Keratinocyte (primary cell): ENCODE data around the gene ADIPOR2. TPM values are rescaled to one million over a fixed set of nuclear protein-coding genes. Genes with fewer than 3 reads are reported as not detected.

Source experiments
- DNase-seq: peaks from one replicate; pipeline ENCODE4 v3.0.0-alpha.2; 2011; ENCODE audit warnings: low read depth, missing footprints, low spot score
- FAIRE-seq: peaks from 2 replicates; lab custom pipeline; 2011; peaks lifted over from hg19 to GRCh38; lab: Jason Lieb, UNC
- H2AFZ ChIP-seq: 2 replicates; pipeline ENCODE4 v1.6.0; 2012; ENCODE audit warnings: low read length, control low read depth, inconsistent platforms; ENCODE audit not compliant: control insufficient read depth
- H3K27ac ChIP-seq: 2 replicates; pipeline ENCODE4 v1.5.1; 2011; ENCODE audit warnings: low read length; ENCODE audit not compliant: control insufficient read depth, insufficient read depth
- H3K27me3 ChIP-seq: 3 replicates; pipeline ENCODE4 v1.6.0; 2011; ENCODE audit warnings: low read length; ENCODE audit not compliant: control insufficient read depth, insufficient read depth; ENCODE audit errors: extremely low read depth
- H3K36me3 ChIP-seq, 2 experiments: 2 replicates in 1 of 2; 3 replicates in 1 of 2; pipeline ENCODE4 v1.5.1; 2011; ENCODE audit warnings: low read length in 2 of 2, mild to moderate bottlenecking in 1 of 2; ENCODE audit not compliant: control insufficient read depth in 2 of 2, insufficient read depth in 2 of 2; ENCODE audit errors: extremely low read depth in 1 of 2
- H3K4me1 ChIP-seq: 3 replicates; pipeline ENCODE4 v1.5.1; 2011; ENCODE audit warnings: low read length; ENCODE audit not compliant: control insufficient read depth, insufficient read depth; ENCODE audit errors: extremely low read depth
- H3K4me2 ChIP-seq: 3 replicates; pipeline ENCODE4 v1.6.0; 2011; ENCODE audit warnings: low read depth, low read length; ENCODE audit not compliant: control insufficient read depth, insufficient read depth; ENCODE audit errors: extremely low read depth
- H3K4me3 ChIP-seq, 3 experiments: fragments of 200-600 bp in 1 of 3; sonication (generic) in 1 of 3; 2 replicates in 2 of 3; 3 replicates in 1 of 3; pipeline ENCODE4 v1.5.1; 2011 to 2016; ENCODE audit warnings: low read length in 3 of 3, mild to moderate bottlenecking in 3 of 3, control low read depth in 2 of 3, inconsistent platforms in 1 of 3, low read depth in 1 of 3, mixed read lengths in 1 of 3, mixed run types in 1 of 3, moderate library complexity in 1 of 3; ENCODE audit not compliant: control insufficient read depth in 2 of 3, insufficient read depth in 2 of 3; ENCODE audit errors: extremely low read depth in 1 of 3
- H3K79me2 ChIP-seq: 2 replicates; pipeline ENCODE4 v1.6.0; 2012; ENCODE audit warnings: low read length; ENCODE audit not compliant: control insufficient read depth, insufficient read depth
- H3K9ac ChIP-seq: 3 replicates; pipeline ENCODE4 v1.6.0; 2011; ENCODE audit warnings: low read length; ENCODE audit not compliant: control insufficient read depth, insufficient read depth; ENCODE audit errors: extremely low read depth
- H3K9me1 ChIP-seq: 3 replicates; pipeline ENCODE4 v1.6.0; 2011; ENCODE audit warnings: low read length; ENCODE audit not compliant: control insufficient read depth, insufficient read depth; ENCODE audit errors: extremely low read depth
- H3K9me3 ChIP-seq: 2 replicates; pipeline ENCODE4 v1.5.1; 2012; ENCODE audit warnings: low read depth, low read length; ENCODE audit not compliant: control insufficient read depth
- H4K20me1 ChIP-seq: 3 replicates; pipeline ENCODE4 v1.6.0; 2011; ENCODE audit warnings: low read length; ENCODE audit not compliant: control insufficient read depth, insufficient read depth; ENCODE audit errors: extremely low read depth
- CTCF ChIP-seq, 3 experiments: IDR thresholded peaks in 1 of 3; conservative IDR thresholded peaks in 1 of 3; optimal IDR thresholded peaks in 1 of 3; 2 replicates in 2 of 3; 3 replicates in 1 of 3; pipeline versions ENCODE3 to v1.5.1; 2011; ENCODE audit warnings: low read length in 3 of 3, mild to moderate bottlenecking in 3 of 3, moderate library complexity in 2 of 3, control low read depth in 1 of 3, inconsistent platforms in 1 of 3; ENCODE audit not compliant: insufficient read depth in 2 of 3; ENCODE audit errors: extremely low read depth in 1 of 3
- EZH2 ChIP-seq: IDR thresholded peaks from one replicate; pipeline ENCODE4 v1.6.1; 2012; ENCODE audit warnings: inconsistent platforms, mild to moderate bottlenecking, low read length, moderate library complexity
- dilution Hi-C: fragments of 300-500 bp; cut with MboI; formaldehyde crosslinking; loops from one replicate; pipeline ENCODE4 v1.7.0; 2020; ENCODE audit warnings: low sequenced_read_pairs; ENCODE audit not compliant: extremely low pct_ligation_motif_present
- polyA plus RNA-seq, 5 experiments: library from polyadenylated mRNA; depleted of rRNA in 3 of 5; stranded (reverse) in 3 of 5; stranded (forward) in 1 of 5; unstranded in 1 of 5; fragments of >200 nt; gene quantifications; 1 replicate in 1 of 5; 2 replicates in 3 of 5; 3 replicates in 1 of 5; pipeline versions ENCODE4 v1.2.1 to v1.2.3, GENCODE V29; 2011 to 2012; ENCODE audit warnings: missing spikeins in 2 of 5, low read depth in 1 of 5, low replicate concordance in 1 of 5

Gene ADIPOR2
- polyA plus RNA-seq, 1 donor (not counting 4 experiments of a cell fraction or from before 2014, with no cell fraction given) = 59.4 TPM

GRCh38 chr12:1726753-1727152 lies 35.9 kb downstream of the ADIPOR2 start:
- Histone ChIP-seq H4K20me1 (no peaks in the 10 kb centered on the region), H3K27me3 (no peaks in the 10 kb centered on the region), H3K9ac (no peak overlapping the region), H3K36me3 (peaks cover 0 to 2% of the 10 kb centered on the region in 2 experiments), H3K4me3 (no peak overlapping the region), H3K27ac (no peak overlapping the region), H3K4me2 (no peak overlapping the region), H3K79me2 (peaks cover 59% of the 10 kb centered on the region), H3K4me1 (no peaks in the 10 kb centered on the region), H2AFZ (no peak overlapping the region), H3K9me3 (no peaks in the 10 kb centered on the region), H3K9me1 (no peaks in the 10 kb centered on the region)
- FAIRE-seq (no peak), DNase-seq (no peak)
- dilution Hi-C loops = no loop called here
- TF ChIP-seq EZH2 (no peak), CTCF (optimal IDR thresholded peaks at IDR 0.05 in 1 of 3, IDR thresholded peaks at IDR 0.05 in 1 of 3, conservative IDR thresholded peaks at IDR 0.05 in 1 of 3; ENCODE audit: extremely low read depth in 1 of 3, insufficient read depth in 2 of 3, low read length in 3 of 3) (no peak)

- Histone ChIP-seq H3K4me2 (no peak overlapping the region), H2AFZ (no peak overlapping the region), H4K20me1 (no peaks in the 10 kb centered on the region), H3K4me1 (no peaks in the 10 kb centered on the region), H3K36me3 (peaks cover 0 to 2% of the 10 kb centered on the region in 2 experiments), H3K9ac (no peak overlapping the region), H3K9me3 (no peaks in the 10 kb centered on the region), H3K27me3 (no peaks in the 10 kb centered on the region), H3K9me1 (no peaks in the 10 kb centered on the region), H3K4me3 (no peak overlapping the region), H3K27ac (no peak overlapping the region), H3K79me2 (peaks cover 53% of the 10 kb centered on the region)
- TF ChIP-seq EZH2 (no peak), CTCF (optimal IDR thresholded peaks at IDR 0.05 in 1 of 3, IDR thresholded peaks at IDR 0.05 in 1 of 3, conservative IDR thresholded peaks at IDR 0.05 in 1 of 3; ENCODE audit: extremely low read depth in 1 of 3, insufficient read depth in 2 of 3, low read length in 3 of 3) (no peak)
- FAIRE-seq (no peak), DNase-seq (no peak)
- dilution Hi-C loops = no loop called here
Observed at GRCh38 chr12:1728824-1729223, 38.0 kb downstream of the ADIPOR2 start.
